Kidney (tissue), 14 donors: Measurements from ENCODE around the gene C1orf174. TPM values are rescaled to one million over a fixed set of nuclear protein-coding genes. Genes with fewer than 3 reads are reported as not detected.
A peak's percentile ranks its signal among the peaks of the same experiment; 100 is the strongest.

ENCODE experiments used
- DNase-seq, 5 donors: peaks; one replicate each; pipeline ENCODE4 v3.0.0-alpha.2; 2013 to 2020
- FAIRE-seq: peaks from 2 replicates; lab custom pipeline; 2012; peaks lifted over from hg19 to GRCh38; lab: Jason Lieb, UNC
- H3K27ac ChIP-seq, 2 donors: one replicate each; pipeline ENCODE4 v1.7.0; 2013; ENCODE audit warnings: low read depth in 2 of 2, low read length in 2 of 2, inconsistent platforms in 1 of 2
- H3K27me3 ChIP-seq: one replicate; pipeline ENCODE4 v1.7.1; 2013; ENCODE audit warnings: low read length, inconsistent platforms; ENCODE audit not compliant: control insufficient read depth, insufficient read depth
- H3K36me3 ChIP-seq, 3 donors: one replicate each; pipeline versions ENCODE4 v1.7.0 to v1.7.1; 2013; ENCODE audit warnings: low read length in 3 of 3, control low read depth in 1 of 3, inconsistent platforms in 1 of 3; ENCODE audit not compliant: insufficient read depth in 3 of 3, control insufficient read depth in 2 of 3
- H3K4me1 ChIP-seq, 3 donors: one replicate each; pipeline versions ENCODE4 v1.7.0 to v1.7.1; 2013; ENCODE audit warnings: low read length in 3 of 3, inconsistent platforms in 1 of 3, low read depth in 1 of 3; ENCODE audit not compliant: control insufficient read depth in 2 of 3, insufficient read depth in 2 of 3
- H3K4me3 ChIP-seq, 3 donors: one replicate each; pipeline versions ENCODE4 v1.7.0 to v1.8.1; 2013; ENCODE audit warnings: low read length in 3 of 3, control low read depth in 1 of 3, inconsistent platforms in 1 of 3
- H3K9ac ChIP-seq, 3 donors: one replicate each; pipeline versions ENCODE4 v1.7.0 to v1.7.1; 2013; ENCODE audit warnings: low read length in 3 of 3, control low read depth in 1 of 3, inconsistent platforms in 1 of 3
- H3K9me3 ChIP-seq, 3 donors: one replicate each; pipeline versions ENCODE4 v1.7.0 to v1.7.1; 2013; ENCODE audit warnings: low read length in 3 of 3, control low read depth in 1 of 3, inconsistent platforms in 1 of 3; ENCODE audit not compliant: control insufficient read depth in 2 of 3, insufficient read depth in 1 of 3
- CTCF ChIP-seq: IDR thresholded peaks from 3 replicates; pipeline ENCODE4 v1.5.1; 2012; ENCODE audit warnings: mild to moderate bottlenecking, moderate library complexity, borderline replicate concordance; ENCODE audit not compliant: insufficient read depth; ENCODE audit errors: extremely low read depth
- intact Hi-C: fragments of 100-400 bp; cut with DNase I; formaldehyde crosslinking; loops from one replicate; pipeline ENCODE4 v1.11.1; 2022
- polyA plus RNA-seq: library from polyadenylated mRNA; stranded (reverse); fragments of 350-450 nt; fragmentation: Illumina TruSeq; extraction: RNeasy Lipid Tissue Mini Kit (QIAGEN cat#74804); gene quantifications from one replicate; pipeline ENCODE4 v1.2.3, GENCODE V29; 2014; ENCODE audit warnings: low read depth, low replicate concordance; ENCODE audit not compliant: insufficient read depth
- total RNA-seq: library from RNA; stranded (reverse); fragmentation: NEBNext Ultra II Directional; extraction: Animal tissue kit (Norgen Biotek cat#: 25700); gene quantifications from one replicate; pipeline ENCODE4 v1.2.1, GENCODE V29; 2021
- donor health status: control.
- donor health status: control.
- donor health status: control.
- donor health status: control.
- donor health status: control.
- donor health status: DM: yes; HTN: yes; CAD: no.
- donor health status: Normal renal cell carcinoma (clear cell type).

Gene C1orf174
- total and polyA plus RNA-seq, 2 donors from 2014 or later = 15.9 to 16.8 TPM

DNA sequence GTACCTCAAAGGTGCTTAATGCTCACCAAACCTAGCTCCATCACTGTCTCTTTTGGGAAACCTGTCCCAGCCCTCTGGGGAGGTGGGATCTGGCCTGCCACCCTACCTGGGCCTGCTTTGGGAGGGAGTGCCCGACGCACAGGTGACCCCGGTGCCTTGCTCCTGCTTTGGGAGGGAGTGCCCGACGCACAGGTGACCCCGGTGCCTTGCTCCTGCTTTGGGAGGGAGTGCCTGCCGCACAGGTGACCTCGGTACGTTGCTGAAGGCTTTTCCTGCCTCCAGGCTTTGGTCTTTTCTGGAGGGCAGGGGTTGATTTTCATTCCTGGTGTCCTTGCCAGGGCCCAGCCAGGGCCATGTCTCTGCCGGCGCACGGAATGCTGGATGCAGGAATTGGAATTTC lies 25.2 kb upstream of the C1orf174 start:
- Histone ChIP-seq H3K9ac (no peak overlapping the region), H3K4me1 (no peaks in the 10 kb centered on the region), H3K4me3 (no peak overlapping the region), H3K9me3 (peaks cover 0 to 4% (median 0%) of the 10 kb centered on the region in 3 donors), H3K36me3 (no peaks in the 10 kb centered on the region), H3K27me3 (no peaks in the 10 kb centered on the region), H3K27ac (no peak overlapping the region)
- FAIRE-seq (no peak), DNase-seq (peak in 1 of 5 donors; percentile 33)
- intact Hi-C loops = no loop called here
- no peak for TF ChIP-seq CTCF

DNA sequence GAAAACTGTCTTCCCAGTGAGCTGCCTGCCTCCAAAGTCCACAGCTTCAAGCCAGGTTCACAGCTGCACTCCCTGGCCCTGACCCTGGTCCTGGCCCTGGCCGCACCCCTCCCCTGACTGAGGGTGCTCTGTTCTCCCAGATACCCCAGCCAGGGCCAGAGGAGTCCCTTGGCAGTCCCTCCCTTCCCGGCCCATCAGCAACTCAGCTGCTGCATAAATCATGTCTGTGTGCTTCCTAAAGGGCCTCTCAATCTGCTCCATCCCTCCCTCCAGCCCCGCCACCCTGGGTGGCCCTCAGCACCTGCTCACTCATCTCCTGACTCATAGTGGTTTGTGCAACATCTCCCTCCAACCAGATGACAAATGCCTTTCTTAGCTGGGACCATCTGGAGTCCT lies 24.8 kb upstream of the C1orf174 start:
- intact Hi-C loops = no loop called here
- Histone ChIP-seq H3K4me1 (no peaks in the 10 kb centered on the region), H3K9ac (no peak overlapping the region), H3K36me3 (no peaks in the 10 kb centered on the region), H3K4me3 (no peak overlapping the region), H3K27ac (no peak overlapping the region), H3K9me3 (peaks cover 0 to 2% (median 0%) of the 10 kb centered on the region in 3 donors), H3K27me3 (no peaks in the 10 kb centered on the region)
- TF ChIP-seq CTCF = no peak
- FAIRE-seq (no peak), DNase-seq (peak in 4 of 5 donors; percentile 30 to 40 (median 31))

DNA sequence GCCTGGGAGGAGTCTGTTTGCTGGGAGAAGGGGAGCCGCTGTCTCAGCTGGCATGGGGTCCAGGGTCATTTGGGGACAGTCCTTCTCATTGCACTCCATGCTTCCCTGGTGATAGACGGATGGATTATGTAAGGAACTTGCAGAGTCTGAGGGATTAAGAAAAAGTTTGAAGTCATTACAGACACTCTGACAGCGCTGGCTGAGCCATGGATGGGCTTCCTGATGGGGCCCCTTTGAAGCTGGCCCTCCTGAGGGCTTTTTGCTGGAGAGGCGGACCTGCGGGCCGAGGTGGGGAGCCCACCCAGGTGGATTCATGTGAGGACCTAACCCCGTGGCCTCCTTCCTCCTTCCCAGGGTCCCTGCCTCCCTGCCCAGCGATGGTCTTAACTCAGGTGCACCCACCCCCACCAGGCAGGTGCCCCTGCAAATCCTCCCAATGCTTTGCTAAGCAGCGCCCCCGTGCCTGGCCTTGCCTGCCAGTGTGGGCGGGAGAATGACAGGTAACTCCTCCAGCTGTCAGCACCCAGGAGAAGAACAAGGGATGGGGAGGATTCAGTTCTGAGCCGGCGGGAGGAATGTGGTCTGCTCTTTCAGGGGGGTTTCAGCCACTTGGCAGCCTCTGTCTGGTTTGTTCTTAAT lies 24.2 kb upstream of the C1orf174 start:
- Histone ChIP-seq H3K27me3 (no peaks in the 10 kb centered on the region), H3K4me3 (no peak overlapping the region), H3K4me1 (no peaks in the 10 kb centered on the region), H3K9me3 (peaks cover 0 to 2% (median 0%) of the 10 kb centered on the region in 3 donors), H3K9ac (no peak overlapping the region), H3K27ac (no peak overlapping the region), H3K36me3 (no peaks in the 10 kb centered on the region)
- intact Hi-C loops = no loop called here
- FAIRE-seq = no peak
- TF ChIP-seq CTCF = no peak
- DNase-seq = peak; percentile 49 to 65 (median 59)
